Measurements from ENCODE around the gene ZNF333. TPM values are rescaled to one million over a fixed set of nuclear protein-coding genes. Genes with fewer than 3 reads are reported as not detected.

Gene ZNF333
- polyA plus RNA-seq, 1 of the 3 experiments (the other 2 are of a cell fraction), result 15.2 TPM

DNA sequence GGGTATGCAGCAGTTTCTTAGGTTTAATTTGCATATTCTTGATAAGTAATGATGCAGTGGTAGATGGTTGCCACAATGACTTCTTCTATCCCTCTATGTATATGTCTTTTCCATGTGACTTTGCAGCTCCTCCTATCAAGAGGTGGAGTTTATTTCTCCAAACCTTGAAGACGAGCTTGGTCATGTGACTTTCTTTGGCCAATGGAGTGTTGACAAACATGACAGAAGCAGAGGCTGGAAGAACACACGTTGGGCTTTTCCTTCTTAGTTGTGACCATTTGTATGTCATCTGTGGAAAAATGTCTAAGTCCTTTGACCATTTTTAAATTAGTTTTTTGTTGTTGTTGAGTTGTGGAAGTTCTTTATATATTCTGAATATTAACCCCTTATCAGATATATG, 32.3 kb downstream of the ZNF333 start:
- CTCF ChIA-PET, result no interaction called here
- no peaks in the 10 kb centered on the region for H3K27me3 ChIP-seq (ENCODE audit: insufficient read depth)
- H3K4me3 ChIP-seq (ENCODE audit: low read depth in 2 of 2, low read length in 1 of 2), result no peak overlapping the region
- H4K20me1 ChIP-seq (ENCODE audit: insufficient read depth), result no peaks in the 10 kb centered on the region
- no peaks in the 10 kb centered on the region for H3F3A ChIP-seq (replicated peaks; ENCODE audit: insufficient read depth)
- H3K27ac ChIP-seq (ENCODE audit: low read depth in 2 of 2, low read length in 1 of 2), result no peak overlapping the region
- DNase-seq, result no peak
- H3K79me2 ChIP-seq (ENCODE audit: insufficient read depth), result no peaks in the 10 kb centered on the region
- no peaks in the 10 kb centered on the region for H3K9me2 ChIP-seq
- POLR2A ChIA-PET, result no interaction called here
- H3K9ac ChIP-seq, result no peak overlapping the region
- no peak overlapping the region for H3K4me2 ChIP-seq
- peaks cover 29 to 55% of the 10 kb centered on the region in 2 experiments for H3K36me3 ChIP-seq (replicated peaks in 1 of 2; ENCODE audit: control insufficient read depth in 1 of 2, insufficient read depth in 2 of 2, low read length in 1 of 2)
- H3K4me1 ChIP-seq (ENCODE audit: control insufficient read depth in 1 of 2, insufficient read depth in 2 of 2, low read depth in 1 of 2, low read length in 1 of 2), result no peaks in the 10 kb centered on the region
- no peak for TF ChIP-seq YY1 (IDR thresholded peaks at IDR 0.05; ENCODE audit: low read depth)
- TF ChIP-seq SMC3 (IDR thresholded peaks at IDR 0.05; ENCODE audit: low read depth, low read length), result no peak
- no peak for TF ChIP-seq TCF12 (IDR thresholded peaks at IDR 0.05)
- no peak for TF ChIP-seq MXI1 (IDR thresholded peaks at IDR 0.05; ENCODE audit: low read depth, low read length)
- TF ChIP-seq ELF1 (IDR thresholded peaks at IDR 0.05), result no peak
- no peak for TF ChIP-seq PBX3 (IDR thresholded peaks at IDR 0.05)
- no peak for TF ChIP-seq USF2 (IDR thresholded peaks at IDR 0.05; ENCODE audit: borderline replicate concordance, low read depth, low read length)
- TF ChIP-seq RFX5 (IDR thresholded peaks at IDR 0.05; ENCODE audit: low read length), result no peak
- TF ChIP-seq MEF2A (IDR thresholded peaks at IDR 0.05; ENCODE audit: borderline replicate concordance, low read depth), result no peak
- no peak for TF ChIP-seq RCOR1 (IDR thresholded peaks at IDR 0.05; ENCODE audit: low read length)
- no peak for TF ChIP-seq JUND (IDR thresholded peaks at IDR 0.05)
- WGBS (ENCODE audit: low lambda C conversion rate), result 75% methylated on average over 2 of the region's 2 CpGs
- H2AFZ ChIP-seq (ENCODE audit: low read depth), result no peak overlapping the region
- H3K9me3 ChIP-seq, result peaks cover 38% of the 10 kb centered on the region

GRCh38 chr19:14728595-14728994, 38.7 kb downstream of the ZNF333 start:
- CTCF ChIA-PET, result no interaction called here
- WGBS (ENCODE audit: low lambda C conversion rate), result 18% methylated on average over 7 of the region's 7 CpGs

DNA sequence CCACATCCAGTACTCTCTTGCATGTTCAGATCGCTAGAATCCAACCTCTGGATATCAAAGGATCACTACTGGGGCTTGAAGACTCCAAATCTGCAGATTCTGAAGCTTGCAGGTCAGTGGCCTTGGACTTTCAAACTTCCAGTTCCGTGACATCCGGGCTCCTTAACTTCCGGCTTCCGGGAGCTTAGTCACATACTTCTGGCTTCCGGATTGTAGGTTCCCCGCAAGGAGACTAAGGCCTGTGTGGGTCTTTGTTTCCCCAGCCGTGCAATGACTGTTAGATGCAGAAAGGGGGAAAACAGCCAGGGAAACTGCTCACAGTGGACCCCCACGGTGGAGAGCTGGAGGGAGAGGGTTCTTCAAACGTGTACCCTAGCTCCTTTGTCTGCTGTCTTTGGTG, 41.4 kb downstream of the ZNF333 start:
- no peaks in the 10 kb centered on the region for H3F3A ChIP-seq (replicated peaks; ENCODE audit: insufficient read depth)
- 0 out of 2 replicates have a peak, but pooled peaks cover 13% of the 10 kb centered on the region for H3K27me3 ChIP-seq (ENCODE audit: insufficient read depth)
- no peaks in the 10 kb centered on the region for H4K20me1 ChIP-seq (ENCODE audit: insufficient read depth)
- H3K79me2 ChIP-seq (ENCODE audit: insufficient read depth), result no peaks in the 10 kb centered on the region
- 17% methylated on average over 10 of the region's 10 CpGs for WGBS (ENCODE audit: low lambda C conversion rate)
- H2AFZ ChIP-seq (ENCODE audit: low read depth), result peak overlapping the region; percentile 32
- no peak overlapping the region for H3K4me3 ChIP-seq (ENCODE audit: low read depth in 2 of 2, low read length in 1 of 2)
- no peaks in the 10 kb centered on the region for H3K9me2 ChIP-seq
- no peaks in the 10 kb centered on the region for H3K36me3 ChIP-seq (replicated peaks in 1 of 2; ENCODE audit: control insufficient read depth in 1 of 2, insufficient read depth in 2 of 2, low read length in 1 of 2)
- H3K4me2 ChIP-seq, result no peak overlapping the region
- no peaks in the 10 kb centered on the region for H3K4me1 ChIP-seq (ENCODE audit: control insufficient read depth in 1 of 2, insufficient read depth in 2 of 2, low read depth in 1 of 2, low read length in 1 of 2)
- H3K9me3 ChIP-seq, result 0 out of 2 replicates have a peak, but pooled peaks cover 5% of the 10 kb centered on the region
- no peak overlapping the region for H3K9ac ChIP-seq
- no peak overlapping the region for H3K27ac ChIP-seq (ENCODE audit: low read depth in 2 of 2, low read length in 1 of 2)
- CTCF ChIA-PET, result no interaction called here
- TF ChIP-seq ELF1 (IDR thresholded peaks at IDR 0.05), result peak; percentile 36; the same call in 1 of the 2 replicates
- TF ChIP-seq GABPA (IDR thresholded peaks at IDR 0.05; ENCODE audit: low read depth), result peak; percentile 52; the same call in 1 of the 2 replicates
- TF ChIP-seq RFX5 (IDR thresholded peaks at IDR 0.05; ENCODE audit: low read length), result no peak
- POLR2A ChIA-PET, result no interaction called here
- DNase-seq, result no peak

More at GRCh38 chr19:14728595-14728994, 38.7 kb downstream of the ZNF333 start:
- Histone ChIP-seq H3K36me3 (replicated peaks in 1 of 2; ENCODE audit: control insufficient read depth in 1 of 2, insufficient read depth in 2 of 2, low read length in 1 of 2) (no peaks in the 10 kb centered on the region), H3K4me2 (no peak overlapping the region), H3K79me2 (ENCODE audit: insufficient read depth) (no peaks in the 10 kb centered on the region), H3F3A (replicated peaks; ENCODE audit: insufficient read depth) (no peaks in the 10 kb centered on the region), H4K20me1 (ENCODE audit: insufficient read depth) (no peaks in the 10 kb centered on the region), H3K9me2 (no peaks in the 10 kb centered on the region), H3K9me3 (0 out of 2 replicates have a peak, but pooled peaks cover 5% of the 10 kb centered on the region), H3K4me1 (ENCODE audit: control insufficient read depth in 1 of 2, insufficient read depth in 2 of 2, low read depth in 1 of 2, low read length in 1 of 2) (no peaks in the 10 kb centered on the region), H2AFZ (ENCODE audit: low read depth) (no peak overlapping the region), H3K27me3 (ENCODE audit: insufficient read depth) (no peaks in the 10 kb centered on the region), H3K9ac (no peak overlapping the region), H3K27ac (ENCODE audit: low read depth in 2 of 2, low read length in 1 of 2) (no peak overlapping the region), H3K4me3 (ENCODE audit: low read depth in 2 of 2, low read length in 1 of 2) (no peak overlapping the region)
- POLR2A ChIA-PET, result no interaction called here
- DNase-seq, result no peak
- no peak for TF ChIP-seq TCF12 (IDR thresholded peaks at IDR 0.05)
